ENCODE data around the gene PPP1R9B.

Gene PPP1R9B

DNA sequence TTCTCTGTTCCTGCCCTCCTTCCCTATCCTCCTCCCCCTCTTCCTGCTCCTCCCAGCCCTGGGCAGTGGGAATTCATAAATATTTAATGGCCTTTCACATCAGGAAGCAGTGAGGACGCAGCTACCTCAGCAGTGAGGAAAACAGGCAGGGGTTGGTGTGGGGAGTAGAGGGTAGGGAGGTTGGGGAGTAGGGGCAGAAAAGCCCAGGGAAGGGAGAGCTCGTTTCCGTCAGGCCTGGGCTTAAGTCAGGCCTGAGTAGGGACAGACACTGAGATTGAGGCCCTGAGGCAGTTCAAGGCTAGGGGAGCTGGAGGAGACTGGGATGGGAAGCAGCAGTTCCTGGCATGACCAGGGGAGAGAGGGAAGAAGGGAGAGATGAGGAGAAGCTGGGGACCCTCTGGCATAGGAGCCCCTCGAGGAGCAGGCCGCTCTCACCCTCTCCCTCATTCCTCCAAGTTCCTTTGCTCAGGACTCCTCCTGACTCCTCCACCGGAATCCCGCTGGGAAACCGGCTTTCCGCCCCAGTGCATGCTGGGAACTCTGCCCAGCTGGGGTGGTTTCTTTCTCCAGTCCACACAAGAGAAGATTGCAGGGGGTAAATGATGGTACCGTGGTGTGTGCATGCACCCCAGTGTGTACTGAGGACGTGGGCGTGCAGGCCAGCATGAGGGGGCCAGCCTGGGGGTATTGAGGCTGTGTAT, 26.7 kb downstream of the PPP1R9B start:
- no peak for DNase-seq

DNA sequence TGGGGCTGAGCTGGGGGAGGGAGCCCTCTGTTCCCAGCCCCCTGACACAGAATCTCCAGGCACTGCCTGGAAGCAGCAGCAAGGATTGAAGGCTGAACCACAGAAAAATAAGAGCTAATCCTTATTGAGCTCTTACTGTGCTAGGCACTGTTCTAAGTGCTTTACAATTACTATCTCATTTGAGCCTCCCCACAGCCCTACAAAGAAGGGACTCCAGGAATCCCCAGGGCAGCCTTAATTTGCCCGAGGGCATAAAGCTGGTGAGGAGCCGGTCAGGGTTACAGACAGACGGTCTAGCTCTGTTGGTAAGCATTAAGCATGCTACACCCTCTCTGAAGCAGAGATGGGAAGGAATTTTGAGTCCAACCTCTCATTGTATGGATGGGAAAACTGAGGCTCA, 27.5 kb downstream of the PPP1R9B start:
- DNase-seq = no peak

DNA sequence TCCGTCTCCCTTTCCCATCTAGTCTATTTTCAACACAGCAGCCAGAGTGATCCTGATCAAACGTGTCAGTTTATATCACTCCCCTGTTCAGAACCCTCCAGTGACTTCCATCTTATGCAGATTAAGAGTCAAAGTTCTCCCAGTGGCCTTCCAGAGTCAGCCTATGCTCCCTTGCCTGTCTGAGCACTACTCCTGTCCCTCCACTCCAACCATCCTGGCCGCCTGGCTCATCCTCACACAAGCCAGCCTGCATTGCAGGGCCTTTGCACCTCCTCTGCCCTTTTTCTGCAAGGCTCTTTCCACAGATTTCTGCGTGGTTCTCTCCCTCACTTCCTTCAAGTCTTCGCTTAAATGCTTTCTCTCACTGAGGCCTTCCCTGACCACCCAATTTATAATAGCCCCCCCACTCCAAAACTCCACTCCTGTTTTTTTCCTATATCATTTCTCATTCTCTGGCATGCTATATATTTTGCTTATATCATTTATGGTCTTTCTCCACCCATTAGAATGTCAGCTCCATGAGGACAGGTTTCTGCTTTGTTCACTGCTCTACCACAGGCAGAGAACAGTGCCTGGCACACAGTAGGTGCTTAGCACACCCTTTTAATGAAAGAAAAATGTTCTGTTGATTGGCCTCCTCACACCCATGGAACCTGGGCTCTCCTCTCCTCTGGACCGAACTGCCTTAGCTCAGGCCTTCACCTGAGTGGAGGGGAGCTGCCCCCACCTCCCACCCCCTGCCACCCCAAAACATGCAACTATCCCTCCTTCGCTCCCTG, 29.8 kb downstream of the PPP1R9B start:
- no peak for DNase-seq

DNA sequence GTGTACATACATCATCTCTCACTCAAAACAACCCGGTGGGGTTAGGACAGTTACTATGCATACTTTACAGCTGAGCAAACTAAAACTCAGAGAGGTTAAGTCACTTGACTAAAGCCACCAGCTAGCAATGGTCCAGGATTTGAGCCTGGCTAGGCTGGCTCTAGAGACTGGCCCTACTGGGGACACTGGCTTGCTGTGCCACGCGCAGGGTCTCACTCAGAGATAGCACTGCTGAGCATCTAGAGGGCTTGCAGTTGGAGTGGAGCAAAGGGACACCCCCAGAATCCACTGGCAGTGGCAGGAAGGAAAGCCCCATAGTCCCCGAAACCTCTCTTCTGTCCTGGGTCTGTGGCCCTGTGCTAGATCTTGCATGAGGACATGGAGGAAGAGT, 31.7 kb downstream of the PPP1R9B start:
- DNase-seq = no peak

DNA sequence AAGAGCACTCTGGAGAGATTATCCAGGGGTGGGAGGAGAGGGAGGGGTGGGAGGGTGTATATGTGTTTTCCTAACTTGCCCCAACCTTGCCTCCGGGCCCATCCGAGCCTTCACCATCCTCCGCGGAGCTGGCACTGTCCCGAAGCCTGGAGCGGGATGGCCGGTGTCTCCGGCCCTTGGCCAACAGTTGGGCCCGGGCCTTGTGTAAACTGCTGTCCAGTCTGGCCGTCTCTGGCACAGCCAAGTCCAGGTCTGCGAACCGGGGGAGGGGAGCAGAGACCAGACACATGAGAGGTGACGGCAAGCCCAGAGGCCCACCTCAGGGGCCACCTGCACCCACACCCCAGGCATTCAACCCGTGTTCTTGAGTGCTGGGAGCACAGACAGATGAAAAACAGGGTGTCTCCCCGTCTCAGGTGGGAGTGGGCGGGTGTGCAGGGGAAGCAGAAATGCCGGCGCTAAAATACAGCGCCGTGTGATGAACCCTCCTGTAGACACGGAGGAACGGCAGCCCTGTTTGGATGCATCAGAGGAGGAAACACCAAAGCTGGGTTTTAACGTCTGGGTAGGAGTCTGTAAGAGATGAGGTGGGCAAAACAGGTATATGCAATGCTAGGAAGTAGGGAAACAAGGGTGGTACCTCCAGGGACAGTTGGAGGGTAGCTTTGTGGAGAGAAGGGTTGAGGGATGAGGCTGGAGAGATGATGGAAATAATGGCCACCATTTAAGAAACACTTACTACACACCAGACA, 32.2 kb downstream of the PPP1R9B start:
- DNase-seq = no peak

DNA sequence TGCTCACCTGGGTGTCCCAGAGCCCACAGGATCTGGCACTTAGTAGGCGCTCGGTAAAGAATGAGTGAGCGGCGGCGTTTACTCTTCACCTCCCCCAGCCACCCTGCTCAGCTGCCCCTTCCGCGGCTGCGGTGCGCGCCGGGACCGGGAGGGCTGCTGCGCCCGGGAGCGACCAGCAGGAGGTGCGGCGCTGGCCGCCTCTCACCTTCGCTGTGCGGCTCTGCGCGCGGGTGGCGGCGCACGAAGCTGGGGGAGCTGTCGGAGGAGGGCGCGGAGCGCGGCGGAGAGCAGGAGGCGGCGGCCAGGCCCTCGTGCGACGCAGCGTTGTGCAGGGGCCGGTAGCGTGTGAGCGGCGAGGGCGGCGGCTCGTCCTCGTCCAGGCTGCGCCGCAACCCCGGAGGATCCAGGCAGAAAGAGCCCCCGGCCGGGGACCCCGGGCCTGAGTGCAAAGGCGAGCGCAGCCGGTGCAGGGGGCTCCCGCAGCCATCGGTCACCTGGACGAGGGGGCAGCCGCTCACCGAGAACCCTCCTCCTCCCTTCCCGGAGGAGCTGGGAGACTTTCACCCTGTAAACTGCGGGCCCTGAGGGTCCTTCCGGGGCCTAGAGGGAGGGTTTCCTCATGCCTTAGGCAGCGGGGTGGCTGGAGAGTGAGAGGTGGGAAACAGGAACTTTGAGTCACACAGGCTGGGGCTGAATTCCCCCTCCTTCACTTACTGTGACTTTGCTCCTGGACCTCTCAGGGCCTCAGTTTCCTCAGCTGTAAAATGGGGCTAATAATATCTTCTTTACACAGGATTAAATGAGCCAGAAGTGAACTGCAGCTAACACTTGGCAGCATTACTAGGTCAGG, 33.0 kb downstream of the PPP1R9B start:
- DNase-seq = peak; percentile 45

DNA sequence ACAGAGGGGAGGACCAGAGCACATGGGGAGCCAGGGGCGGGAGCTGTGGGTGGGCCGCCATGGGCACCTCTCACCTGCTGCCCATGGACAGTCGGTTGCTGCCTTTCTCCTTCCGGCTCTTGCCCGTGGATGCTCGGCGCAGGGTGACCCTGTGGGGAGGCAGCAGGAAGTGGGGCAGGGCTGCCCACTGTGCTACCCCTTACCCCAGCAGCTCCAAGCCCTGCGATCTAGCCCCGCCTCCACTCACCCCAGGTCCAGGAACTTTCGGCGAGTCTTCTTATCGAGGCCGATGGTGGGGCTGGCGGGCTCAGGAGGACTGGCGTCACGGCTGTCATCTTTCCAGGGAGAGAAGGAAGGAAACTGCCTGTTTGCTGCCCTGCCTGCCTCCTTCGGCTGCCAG, 34.7 kb downstream of the PPP1R9B start:
- DNase-seq = no peak

DNA sequence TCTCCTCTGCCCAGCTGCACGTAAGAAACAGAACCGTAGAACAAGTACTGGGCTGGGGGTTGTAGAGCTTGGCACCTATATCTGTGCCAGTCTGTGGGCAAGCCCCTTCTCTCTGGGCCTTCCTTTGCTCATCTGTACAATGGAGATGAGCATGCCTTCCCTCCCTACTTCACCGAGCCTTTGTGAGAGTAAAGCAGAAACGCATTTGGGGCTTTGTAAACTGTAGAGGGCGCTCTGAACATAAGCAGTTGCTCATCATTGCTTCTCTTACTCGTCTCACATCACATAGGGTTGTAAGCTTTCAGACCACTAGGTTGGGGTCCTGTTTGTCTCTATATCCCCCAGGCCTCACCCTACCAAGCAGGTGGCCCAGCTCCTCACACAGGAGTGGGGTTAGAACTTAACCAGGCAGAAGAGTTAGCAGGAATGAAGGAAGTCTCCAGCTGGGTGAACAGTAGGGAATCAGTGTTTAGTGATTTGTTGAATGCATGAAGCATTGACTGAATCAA, 35.6 kb downstream of the PPP1R9B start:
- DNase-seq = no peak

DNA sequence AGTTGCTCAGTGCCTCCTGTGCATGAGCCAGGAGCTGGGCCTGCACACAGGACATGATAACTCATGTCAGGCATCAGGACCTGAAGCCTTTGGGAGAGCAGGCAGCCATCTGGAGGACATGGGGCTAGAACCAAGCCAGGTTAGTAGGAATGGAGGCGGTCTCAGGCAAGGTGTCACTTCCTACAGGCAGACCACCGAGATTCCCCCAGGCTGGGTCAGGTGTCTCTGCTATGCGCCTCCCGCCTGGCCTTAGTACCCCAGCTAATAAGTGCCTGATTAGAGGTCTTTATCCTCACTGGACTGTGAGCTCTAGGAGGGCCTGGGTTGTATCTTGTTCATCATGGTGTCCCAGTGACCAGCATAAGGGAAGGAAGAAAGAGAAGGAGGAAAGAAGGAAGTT, 36.1 kb downstream of the PPP1R9B start:
- no peak for DNase-seq

DNA sequence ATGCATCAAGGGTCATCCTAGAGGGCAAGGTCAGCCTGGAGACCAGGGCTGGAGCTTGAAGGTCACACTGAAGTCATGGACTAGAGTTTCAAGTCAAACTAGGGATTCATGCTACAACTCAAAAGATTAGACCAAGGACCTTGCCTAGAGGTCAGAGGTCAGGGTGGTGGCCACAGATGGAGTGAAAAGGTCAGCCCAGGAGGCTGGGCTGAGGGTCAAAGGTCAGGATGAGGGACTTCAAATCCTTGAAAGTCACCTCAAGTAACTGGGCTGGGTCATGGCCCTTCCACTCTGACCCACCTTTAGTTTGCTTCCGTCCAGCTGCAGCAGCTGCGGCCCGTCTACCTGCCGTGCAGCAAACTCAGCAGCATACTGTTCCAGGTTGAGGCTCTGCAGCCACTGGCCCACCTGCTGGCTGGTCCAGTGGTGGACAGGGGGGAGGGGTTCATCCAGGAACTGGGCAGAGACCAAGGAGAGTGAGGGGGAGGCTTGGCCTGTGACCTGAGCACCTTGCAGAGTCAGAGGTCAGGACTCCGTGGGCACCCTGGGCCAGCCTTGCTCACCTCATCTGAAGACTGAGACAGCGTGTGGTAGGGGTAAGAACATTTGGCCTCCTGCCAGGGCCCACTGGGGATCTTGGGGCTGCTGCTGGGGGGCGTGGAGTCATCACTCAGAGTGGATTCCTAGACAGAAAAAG, 36.7 kb downstream of the PPP1R9B start:
- no peak for DNase-seq

DNA sequence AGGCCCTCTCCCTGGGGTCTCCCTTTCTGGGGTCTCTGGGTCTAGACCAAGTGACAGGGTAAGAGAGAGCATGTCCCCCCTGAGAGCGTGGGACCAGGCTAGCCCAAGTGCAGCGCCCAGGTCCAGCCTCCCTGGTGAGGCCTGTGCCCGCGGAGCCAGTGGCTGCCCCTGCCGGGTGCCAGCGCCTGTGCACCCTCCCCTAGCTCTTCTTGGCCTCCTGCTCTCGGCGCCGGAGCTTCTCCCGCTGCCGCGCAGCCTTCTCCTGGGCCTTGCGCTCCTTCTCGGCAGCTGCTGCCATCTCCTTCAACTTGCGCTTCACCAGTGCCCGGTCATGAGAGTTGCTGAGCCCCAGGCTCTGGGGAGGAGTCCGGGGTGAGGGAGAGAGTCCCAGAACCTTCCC, 37.8 kb downstream of the PPP1R9B start:
- DNase-seq = no peak

DNA sequence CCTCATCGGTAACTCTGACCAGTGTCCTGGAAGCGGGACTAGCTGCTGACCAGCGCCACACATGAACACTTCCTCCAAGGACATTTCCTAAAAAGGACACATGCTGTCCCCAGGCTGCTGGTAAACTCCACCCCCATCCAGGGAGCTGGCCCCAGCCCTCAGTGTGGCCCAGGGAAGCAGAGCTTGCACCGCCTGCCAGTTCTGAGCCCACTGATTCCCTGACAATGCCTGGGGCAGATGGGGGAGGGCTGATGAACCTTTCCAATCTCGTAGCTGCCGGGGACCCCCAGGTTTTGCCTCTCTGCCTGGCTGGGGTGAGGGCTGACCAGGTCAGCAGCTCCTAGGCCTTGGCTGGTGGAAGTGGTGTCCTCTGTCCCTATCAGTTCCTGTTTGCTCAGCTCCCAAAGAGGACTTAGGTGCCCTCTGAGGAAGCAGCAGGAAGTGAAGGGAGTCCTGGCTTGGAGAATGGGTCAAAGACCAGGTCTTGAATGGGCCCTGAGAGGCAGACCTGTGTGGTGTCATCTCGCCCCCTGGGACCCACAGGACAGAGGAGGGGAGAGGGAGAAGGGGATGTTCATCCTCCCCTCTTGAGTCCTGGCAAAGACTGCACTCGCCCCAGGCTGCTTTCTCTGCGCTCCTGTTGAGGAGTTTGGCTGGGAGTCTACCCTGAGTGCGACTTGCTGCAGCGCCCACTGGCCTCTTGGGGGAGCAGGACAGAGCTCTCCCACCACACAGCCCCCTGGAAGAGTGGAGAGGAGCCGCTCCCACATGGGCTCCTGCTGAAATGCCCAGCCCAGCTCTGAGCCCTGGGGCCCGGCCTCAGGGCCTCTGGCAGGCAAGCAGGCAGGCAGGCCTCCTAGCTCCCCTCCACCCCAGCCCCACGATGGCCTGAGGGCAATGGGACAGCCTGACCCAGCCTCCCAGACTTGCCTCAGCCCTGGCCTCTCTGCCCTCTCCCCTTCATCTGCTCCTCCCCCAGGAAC, 38.5 kb downstream of the PPP1R9B start:
- no peak for DNase-seq

DNA sequence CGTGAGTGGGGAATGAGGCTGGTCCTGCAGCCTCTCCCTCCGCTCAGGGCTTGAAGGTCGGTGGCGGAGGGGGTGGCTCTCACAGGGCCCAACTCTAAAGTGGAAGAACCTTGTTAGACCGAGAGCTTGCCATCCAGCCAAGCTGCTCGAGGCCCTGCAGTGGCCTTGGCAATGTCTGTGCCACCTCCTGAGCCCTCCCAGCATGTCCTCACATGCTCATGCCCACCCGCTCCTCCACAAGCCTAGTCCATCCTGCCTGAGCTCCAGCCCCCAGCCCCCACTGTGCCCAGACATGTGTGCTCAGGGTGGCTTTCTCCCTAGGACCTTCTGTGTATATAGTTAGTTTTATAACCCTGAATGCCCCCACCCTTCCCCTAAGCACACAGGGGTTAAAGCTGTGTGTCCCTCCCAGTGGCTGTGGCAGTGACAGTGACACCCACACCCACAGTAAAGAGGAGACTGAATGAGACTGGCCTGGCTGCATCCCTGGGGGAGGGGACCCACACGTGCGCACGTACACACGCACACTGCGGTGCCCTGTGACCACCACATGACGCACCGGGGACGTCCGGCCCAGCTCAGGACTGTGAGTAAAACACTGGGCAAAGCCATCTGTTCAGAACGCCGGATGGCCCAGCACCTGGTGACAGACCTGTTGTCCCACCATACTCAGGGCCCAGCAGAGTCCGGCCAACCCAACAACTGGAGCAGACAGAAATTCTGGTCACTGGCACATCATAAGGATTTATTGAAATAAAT, 39.7 kb downstream of the PPP1R9B start:
- no peak for DNase-seq

DNA sequence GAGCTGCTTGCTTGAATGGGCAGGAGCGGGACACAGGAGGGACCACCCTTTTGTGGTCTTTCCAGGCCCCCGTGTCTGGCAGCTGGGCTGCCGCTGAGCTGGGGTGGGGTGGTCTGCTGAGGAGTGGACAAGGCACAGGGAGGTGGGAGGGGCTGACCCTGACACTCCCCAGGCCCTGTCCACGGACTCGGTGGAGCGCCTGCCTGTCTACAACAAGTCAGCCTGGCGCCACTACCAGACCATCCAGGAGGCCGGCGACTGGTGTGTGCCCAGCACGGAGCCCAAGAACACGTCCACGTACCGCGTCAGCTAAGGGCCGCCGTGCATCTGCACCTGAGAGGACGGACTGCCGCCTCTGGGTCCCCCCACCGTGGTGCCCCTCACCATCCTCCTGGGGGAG, 40.7 kb downstream of the PPP1R9B start:
- DNase-seq = no peak

DNA sequence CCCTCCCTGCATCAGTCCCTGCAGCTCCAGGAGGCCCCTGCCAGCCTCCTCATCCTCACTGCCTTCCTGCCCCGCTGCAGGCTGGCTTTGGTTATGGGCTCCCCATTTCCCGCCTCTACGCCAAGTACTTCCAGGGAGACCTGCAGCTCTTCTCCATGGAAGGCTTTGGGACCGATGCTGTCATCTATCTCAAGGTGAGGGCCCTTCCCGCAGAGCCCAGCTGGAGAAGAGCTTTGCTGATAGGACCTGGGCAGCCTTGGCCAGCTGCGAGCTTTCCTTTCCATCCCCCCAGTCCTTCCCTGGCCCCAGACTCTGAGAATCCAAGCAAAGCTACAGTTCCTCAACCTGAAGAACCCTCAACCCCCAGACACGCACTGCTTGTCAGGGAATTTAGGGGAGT, 41.3 kb downstream of the PPP1R9B start:
- DNase-seq = no peak

DNA sequence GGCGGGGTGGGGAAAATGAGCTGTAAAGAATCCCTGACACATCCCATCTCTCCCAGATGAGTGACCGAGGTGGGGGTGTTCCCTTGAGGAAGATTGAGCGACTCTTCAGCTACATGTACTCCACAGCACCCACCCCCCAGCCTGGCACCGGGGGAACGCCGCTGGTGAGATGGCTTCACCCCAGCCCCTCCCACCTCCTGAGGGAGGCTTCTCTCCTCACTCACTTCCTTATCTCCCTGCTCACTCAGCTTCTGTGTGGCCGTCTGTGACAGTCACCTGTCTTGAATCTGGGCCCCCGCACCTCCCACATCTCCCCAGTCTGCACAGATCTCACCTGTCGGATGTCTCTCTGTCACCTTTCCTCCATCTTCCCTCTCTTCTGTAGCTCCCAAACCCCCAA, 41.9 kb downstream of the PPP1R9B start:
- no peak for DNase-seq

DNA sequence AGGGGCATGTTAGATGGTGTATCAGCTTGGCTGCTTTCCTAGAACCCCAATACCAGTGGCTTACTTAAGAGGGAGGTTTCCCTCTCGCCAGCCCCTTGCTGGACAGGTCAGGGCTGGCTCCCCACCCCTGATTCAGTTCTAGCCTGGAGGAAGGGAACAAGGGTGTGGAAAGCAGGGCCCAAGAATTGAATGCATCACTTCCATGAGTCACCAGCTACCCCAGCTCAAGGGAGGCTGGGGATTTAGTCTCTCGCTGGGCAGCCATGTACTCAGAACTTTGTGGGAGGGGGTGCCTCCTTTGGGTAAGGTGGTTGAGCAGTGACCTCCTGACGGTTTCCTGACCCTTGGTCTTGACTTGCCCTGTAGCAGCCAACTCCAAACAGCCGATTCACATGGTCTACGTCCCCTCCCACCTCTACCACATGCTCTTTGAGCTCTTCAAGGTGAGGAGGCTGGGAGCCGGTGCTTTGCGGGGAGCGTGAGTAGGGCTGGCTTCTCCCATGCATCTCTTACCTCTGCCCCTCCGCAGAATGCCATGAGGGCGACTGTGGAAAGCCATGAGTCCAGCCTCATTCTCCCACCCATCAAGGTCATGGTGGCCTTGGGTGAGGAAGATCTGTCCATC, 42.6 kb downstream of the PPP1R9B start:
- DNase-seq = no peak

DNA sequence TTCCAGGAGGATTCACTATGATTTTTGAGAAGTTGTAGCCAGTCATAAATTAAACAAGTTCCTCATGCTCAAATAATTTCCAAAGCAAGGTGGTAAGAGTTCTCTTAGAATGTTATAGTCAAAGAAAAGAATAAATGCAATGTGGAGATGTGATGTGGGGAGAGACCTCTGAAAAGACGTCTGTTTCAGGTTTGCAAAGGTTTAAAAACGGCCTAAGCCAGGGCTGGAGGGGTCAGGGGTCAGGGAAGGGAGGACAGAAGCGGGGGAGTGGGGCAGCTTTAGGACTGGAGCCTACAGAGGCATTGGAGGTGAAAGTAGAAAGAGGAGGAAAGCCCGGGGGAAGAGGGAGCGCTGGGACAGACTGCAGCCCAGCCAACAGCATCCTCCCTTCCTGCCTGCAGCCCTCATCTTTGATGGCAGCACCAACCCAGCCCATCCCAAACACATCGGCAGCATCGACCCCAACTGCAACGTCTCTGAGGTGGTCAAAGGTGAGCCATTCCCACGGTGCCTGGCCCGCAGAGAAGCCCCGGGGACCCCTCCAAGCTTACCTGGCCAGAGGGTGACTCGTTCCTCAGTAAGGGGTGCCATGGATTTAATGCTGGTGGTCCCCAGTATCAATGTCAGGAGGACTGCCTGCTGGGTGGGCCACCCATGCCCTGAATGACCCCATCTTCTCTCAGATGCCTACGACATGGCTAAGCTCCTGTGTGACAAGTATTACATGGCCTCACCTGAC, 43.9 kb downstream of the PPP1R9B start:
- DNase-seq = no peak

DNA sequence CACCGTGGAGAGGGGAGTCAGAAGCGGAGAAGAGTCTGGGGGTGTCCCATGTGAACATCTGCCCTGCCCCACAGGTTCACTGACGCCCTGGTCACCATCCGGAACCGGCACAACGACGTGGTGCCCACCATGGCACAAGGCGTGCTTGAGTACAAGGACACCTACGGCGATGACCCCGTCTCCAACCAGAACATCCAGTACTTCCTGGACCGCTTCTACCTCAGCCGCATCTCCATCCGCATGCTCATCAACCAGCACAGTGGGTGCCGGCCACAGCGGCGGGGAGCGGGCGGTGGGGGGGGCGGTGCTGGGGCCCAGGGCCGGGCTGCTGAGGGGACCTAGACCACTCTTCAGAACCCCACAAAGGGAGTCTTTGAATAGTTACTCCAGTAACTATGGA, 44.7 kb downstream of the PPP1R9B start:
- no peak for DNase-seq

Measured in activated T-cell treated with anti-CD3 and anti-CD28 coated beads for 4 hours (primary cell).